ENCODE measurements around the gene MX1.
"Not testable (repeated sequence)": the region's sequence is repeated elsewhere in the genome, so short reads cannot be mapped to it uniquely, and the experiment has no call there.

The MX1 gene

DNA sequence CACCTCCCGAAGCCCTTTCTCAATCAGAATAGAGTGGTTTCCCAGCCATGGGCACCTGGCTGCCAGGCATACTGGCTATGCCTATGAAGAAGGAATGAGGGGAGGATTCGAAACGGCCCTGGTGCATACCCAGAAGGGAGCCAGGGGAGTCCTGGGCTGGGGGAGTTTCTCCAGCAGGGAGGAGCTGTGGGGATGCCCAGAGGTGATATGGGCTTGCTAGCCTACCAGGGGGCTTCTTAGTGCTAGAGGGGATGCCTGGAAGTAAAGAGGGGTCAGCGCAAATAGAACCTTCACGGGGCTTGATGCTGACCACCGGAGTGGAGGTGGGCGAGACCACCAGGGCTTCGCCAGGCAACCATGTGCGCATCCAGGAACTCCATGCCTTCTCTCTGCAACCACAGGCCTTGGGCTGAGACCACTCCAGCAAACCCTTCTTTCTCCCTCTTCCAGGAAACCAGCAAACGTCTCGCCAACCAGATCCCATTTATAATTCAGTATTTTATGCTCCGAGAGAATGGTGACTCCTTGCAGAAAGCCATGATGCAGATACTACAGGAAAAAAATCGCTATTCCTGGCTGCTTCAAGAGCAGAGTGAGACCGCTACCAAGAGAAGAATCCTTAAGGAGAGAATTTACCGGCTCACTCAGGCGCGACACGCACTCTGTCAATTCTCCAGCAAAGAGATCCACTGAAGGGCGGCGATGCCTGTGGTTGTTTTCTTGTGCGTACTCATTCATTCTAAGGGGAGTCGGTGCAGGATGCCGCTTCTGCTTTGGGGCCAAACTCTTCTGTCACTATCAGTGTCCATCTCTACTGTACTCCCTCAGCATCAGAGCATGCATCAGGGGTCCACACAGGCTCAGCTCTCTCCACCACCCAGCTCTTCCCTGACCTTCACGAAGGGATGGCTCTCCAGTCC lies 18.2 kb upstream of the MX1 start:
- DNase-seq (ENCODE audit: low read depth), result no peak

DNA sequence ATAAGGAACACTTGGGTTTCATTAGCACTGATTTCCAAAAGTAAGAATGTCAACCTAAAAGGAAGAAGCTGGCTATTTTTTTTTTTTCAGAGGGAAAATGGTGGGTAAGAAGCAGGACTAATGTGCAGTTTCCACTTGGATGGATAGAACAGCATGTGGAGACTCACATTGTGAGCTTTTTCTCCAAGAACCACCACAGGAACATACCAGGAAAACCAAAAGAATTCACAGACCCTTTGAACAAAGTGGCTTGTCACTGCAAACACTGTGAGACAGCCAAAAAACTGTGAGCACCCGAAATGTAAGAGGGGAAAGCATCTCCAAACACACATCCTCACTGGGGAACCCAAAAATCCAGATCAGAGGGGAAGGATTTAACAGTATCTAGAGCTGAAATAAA lies 15.7 kb upstream of the MX1 start:
- no peak for DNase-seq (ENCODE audit: low read depth)

GRCh38 chr21:41410767-41411448 lies 15.1 kb upstream of the MX1 start:
- no peak for DNase-seq (ENCODE audit: low read depth)

- no peak for DNase-seq (ENCODE audit: low read depth)
These were observed 14.5 kb upstream of the MX1 start for GRCh38 chr21:41411449-41412089.

DNA sequence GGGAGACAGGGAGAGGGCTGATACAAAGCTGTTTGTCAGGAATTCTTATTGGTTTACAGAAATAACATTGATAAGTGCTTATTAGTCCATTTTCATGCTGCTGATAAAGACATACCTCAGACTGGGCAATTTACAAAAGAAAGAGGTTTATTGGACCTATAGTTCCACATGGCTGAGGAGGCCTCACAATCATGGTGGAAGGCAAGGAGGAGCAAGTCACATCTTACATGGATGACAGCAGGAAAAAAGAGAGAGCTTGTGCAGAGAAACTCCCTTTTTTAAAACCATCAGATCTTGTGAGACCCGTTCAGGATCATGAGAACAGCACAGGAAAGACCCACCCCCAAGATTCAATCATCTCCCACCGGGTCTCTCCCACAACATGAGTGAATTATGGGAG lies 8.5 kb upstream of the MX1 start:
- not testable (repeated sequence) for DNase-seq (ENCODE audit: low read depth)

DNA sequence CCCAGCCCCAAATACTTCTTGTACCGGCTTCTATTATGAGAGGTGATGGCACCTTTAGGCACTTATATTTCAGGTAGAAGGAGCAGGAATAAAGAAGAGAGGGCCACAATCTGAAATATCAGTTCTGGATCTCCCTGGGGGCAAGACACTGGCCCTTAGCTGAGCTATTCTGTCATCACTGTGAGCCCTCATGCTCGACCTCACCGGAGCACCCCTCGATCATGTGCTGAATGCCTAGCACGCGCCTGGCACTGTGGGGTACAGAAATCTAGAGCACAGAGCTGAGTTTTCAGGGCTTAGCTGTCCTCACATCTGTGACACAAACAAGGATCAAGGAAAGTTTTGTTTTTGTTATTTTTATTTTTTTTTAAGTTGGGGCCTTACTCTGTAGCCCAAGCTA lies 7.6 kb upstream of the MX1 start:
- no peak for DNase-seq (ENCODE audit: low read depth)

DNA sequence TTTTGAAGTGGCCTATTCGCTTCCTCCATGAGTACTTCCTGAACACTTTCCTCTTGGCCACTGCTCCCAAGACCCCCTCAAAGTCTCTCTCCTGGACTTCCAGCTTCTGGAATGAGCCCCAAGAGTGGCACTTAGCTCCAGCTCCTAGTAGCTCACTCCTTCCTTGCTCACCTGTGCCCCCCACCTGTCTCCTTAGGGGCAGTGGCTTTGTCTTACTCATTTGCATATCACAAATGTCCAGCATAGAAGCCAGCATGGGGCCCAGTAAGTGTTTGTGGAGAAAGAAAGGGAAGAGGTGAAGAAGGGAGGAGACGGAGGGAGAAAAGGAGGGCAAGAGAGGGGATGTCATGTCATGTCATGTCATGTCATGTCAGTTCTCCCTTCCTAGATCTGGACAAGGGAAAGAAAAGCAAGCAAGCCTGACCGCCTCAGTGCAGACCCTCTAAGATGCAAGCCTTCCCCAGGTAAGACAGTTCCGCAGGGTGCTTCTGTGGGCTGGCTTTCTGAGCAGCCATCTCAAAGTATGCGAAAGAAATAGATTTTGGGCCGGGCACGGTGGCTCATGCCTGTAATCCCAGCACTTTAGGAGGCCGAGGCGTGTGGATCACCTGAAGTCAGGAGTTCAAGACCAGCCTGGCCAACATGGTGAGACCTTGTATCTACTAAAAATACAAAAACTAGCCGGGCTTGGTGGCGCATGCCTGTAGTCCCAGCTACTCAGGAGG lies 6.9 kb upstream of the MX1 start:
- DNase-seq (ENCODE audit: low read depth), result no peak

DNA sequence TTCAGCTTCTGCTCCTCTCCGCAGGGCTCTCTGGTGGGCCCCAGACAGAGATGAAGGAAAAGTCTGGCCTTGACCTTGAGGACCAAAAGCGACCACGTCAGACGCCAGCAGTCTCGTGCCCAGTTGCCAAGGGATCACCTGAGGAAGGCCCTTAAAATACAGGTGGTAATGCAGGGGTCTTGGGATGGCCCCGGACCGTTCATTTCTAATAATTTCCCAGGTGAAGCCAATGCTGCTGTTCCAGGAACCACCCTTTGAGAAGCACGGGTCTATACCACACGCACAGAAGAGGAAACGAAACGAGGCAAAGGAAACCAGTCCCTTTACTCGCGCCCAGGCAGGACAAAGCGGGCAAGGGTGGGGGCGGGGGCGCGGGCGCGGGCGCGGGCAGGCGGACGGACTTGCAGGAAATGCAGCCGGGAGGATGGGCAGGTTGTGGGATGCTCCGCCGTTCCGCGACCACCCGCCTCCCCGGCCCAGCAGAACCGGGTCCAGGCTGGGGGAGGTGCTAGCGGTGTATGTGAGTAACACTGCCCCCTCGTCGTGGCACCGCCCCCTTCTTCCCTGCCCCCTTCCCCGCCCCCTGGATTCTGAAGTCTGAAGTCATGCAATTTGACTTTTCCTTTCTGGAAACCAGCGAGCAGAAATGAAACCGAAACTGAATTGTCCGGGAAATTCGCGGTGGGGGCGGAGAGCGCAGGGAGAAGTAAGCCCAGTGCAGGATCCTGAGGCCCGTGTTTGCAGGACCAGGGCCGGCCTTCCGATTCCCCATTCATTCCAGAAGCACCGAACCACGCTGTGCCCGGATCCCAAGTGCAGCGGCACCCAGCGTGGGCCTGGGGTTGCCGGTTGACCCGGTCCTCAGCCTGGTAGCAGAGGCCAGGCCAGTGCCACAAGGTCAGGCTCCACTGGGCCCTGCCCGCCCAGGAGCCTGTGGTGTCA lies 5.8 kb upstream of the MX1 start:
- DNase-seq (ENCODE audit: low read depth), result peak; percentile 58

DNA sequence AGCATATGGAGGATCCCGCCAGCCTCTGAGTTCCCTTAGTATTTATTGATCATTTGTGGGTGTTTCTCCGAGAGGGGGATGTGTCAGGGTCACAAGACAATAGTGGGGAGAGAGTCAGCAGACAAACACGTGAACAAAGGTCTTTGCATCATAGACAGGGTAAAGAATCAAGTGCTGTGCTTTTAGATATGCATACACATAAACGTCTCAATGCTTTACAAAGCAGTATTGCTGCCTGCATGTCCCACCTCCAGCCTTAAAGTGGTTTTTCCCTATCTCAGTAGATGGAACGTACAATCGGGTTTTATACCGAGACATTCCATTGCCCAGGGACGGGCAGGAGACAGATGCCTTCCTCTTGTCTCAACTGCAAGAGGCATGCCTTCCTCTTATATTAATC lies 5.0 kb upstream of the MX1 start:
- not testable (repeated sequence) for DNase-seq (ENCODE audit: low read depth)

DNA sequence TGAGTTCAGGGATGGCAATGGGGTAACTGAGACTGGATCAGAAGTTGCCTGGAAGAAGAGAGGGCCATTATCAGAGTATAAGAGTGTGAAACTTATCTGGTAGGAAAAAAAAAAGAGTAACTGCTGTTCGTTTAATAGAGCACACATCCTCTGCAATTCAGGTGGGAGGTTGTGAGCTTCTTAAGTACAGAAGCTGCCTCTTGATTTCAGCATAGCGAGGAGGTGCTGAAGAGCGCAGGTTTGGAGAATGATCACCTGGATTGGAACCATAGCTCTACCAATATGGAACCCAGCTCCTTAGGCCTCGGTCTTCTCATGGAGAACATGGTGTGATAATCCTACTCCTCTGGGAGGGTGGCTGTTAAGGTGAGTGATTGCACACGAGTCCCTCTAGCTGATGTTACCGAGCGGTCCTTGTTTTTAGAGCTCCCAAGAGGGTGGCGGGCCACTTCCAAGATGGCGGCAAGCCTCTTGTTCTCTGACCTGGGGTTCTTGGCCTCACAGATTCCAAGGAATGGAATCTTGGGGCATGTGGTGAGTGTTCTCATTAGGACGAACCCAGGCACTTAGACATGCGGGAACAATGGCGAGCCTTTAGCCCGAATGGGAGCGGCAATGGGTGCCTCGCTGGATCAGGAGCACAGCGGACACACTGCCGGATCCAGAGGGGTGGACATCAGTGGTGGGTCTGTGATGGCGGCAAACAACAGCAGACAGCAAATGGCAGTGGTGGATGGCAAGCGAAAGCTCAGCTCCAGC lies 3.3 kb upstream of the MX1 start:
- no peak for DNase-seq (ENCODE audit: low read depth)

DNA sequence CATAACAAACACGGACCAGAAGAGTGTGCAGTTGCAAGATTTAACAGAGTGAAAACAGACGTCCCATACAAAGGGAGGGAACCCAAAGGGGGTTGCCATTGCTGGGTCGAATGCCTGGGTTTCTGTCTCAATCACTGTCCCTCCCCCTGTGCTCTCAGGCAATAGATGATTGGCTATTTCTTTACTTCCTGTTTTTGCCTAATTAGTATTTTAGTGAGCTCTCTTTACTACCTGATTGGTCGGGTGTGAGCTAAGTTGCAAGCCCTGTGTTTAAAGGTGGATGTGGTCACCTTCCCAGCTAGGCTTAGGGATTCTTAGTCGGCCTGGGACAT lies 2.8 kb upstream of the MX1 start:
- not testable (repeated sequence) for DNase-seq (ENCODE audit: low read depth)

- DNase-seq (ENCODE audit: low read depth), result no peak
These were observed 468 bp upstream of the MX1 start for GRCh38 chr21:41425588-41425953.

- no peak for DNase-seq (ENCODE audit: low read depth)
These were observed 801 bp downstream of the MX1 start for GRCh38 chr21:41426676-41427404.

DNA sequence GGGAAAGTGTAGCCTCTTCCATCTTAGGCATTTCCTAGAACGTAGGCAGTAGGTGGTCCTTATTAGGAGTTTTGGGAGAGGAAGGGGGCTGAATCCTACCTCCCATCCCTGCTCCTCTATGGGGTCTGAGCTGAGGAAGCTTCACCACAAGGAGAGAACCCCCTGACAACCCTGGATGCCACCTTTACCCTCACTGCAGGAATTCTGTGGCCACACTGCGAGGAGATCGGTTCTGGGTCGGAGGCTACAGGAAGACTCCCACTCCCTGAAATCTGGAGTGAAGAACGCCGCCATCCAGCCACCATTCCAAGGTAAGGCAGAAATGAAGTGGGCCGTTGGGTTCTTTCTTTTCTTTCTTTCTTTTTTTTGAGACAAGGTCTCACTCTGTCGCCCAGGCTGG lies 1.5 kb downstream of the MX1 start:
- DNase-seq (ENCODE audit: low read depth), result no peak

DNA sequence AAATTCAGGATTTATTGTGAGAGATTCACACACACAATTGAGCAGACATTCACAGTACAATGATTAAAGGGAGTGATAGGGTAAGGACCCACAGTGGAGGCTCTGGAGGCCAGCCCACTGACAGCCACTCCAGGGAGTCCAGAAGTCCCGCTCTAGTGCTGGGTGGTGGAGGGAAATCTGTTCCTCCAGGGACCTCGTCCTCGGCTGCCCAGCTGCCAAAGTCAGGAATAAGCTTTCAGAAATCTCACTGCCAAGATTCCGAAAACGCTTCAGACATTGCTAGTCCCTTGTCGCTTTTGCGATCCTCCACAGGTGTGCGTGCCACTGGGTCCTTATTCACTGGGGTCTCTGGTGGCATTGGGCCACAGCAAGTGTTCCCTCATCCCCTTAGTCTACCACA lies 2.3 kb downstream of the MX1 start:
- DNase-seq (ENCODE audit: low read depth), result no peak

DNA sequence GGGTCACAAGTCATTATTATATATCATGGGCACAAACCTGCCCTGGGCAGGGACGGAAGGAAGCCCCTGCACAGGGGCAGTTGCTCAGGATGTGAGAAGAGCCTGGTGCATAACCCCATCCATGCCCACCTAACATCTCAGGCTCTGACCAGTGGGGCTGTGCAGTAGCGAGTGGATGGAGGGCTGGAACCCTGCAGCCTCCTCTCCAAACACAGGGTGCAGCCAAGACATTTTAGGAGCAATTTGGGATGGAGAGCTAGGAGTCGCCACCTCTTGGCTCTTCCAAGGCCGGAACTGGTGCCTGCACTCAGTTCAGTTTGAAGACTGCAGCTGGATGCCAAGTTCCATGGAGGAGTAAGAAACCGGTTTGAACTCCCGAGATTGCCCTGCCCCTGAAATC lies 2.8 kb downstream of the MX1 start:
- DNase-seq (ENCODE audit: low read depth), result no peak

DNA sequence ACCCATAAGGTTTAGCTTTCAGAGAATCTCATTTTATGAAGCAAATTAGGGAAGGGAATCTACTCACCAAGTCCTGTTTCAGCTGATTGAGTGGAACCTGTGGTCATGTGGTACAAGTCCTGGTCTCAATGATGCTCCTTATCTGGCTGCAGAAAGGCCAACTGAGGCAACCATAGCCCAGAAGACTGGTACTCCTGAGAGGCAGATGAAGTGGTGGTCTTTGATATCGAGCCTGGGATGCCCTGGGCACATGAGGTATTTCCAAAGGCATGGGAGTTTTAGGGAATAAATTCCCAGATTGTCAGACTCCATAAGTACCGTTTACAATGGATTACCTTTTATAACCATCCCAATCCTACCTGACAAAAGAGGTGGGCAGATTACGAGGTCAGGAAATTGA lies 3.3 kb downstream of the MX1 start:
- no peak for DNase-seq (ENCODE audit: low read depth)

GRCh38 chr21:41429925-41430491 lies 4.0 kb downstream of the MX1 start:
- DNase-seq (ENCODE audit: low read depth), result no peak

DNA sequence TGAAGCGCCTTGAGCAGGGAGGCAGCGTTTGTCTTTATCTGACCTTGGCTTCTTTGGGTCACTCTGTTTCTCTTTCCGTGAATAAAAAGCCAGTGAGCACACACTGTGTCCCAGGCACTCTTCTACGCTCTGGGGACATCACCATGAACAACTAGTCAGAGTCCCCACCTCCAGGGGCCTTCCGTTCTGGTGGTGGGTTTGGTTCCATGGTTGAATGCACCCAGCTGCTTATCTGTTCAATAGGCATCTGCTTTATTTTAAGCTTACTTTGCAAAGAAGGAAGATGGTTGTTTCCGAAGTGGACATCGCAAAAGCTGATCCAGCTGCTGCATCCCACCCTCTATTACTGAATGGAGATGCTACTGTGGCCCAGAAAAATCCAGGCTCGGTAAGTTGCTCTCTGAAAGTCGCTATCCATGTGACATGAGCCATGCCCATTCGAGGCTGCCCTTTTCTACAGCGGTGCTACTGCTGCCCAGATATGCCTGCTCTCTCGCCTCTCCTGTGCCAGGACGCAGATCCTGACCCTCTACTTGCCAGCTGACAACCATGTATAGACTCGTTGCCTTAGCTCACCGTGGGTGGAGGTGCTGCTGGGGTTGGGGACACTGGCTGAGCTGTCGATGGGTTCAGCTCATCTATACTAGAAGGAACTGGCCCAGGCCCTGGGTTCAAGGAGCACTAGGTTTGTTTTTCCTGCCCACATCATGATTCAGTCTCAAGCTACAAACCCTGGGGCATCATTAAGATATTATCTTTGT lies 5.9 kb downstream of the MX1 start:
- DNase-seq (ENCODE audit: low read depth), result no peak

Data from activated T-cell treated with anti-CD3 and anti-CD28 coated beads for 1 hour (primary cell).